ENCODE data around the gene OXSR1.

The OXSR1 gene

GRCh38 chr3:38266810-38267209, 101.5 kb downstream of the OXSR1 start:
- no peak for TF ChIP-seq REST (IDR thresholded peaks at IDR 0.05; ENCODE audit: insufficient read depth in 1 of 2, low read depth in 2 of 2, low read length in 2 of 2)
- TF ChIP-seq POLR2AphosphoS5 (IDR thresholded peaks at IDR 0.05; ENCODE audit: low read depth, low read length) = no peak
- TF ChIP-seq FOXP2 (optimal IDR thresholded peaks at IDR 0.05; ENCODE audit: borderline replicate concordance, extremely low read depth, extremely low read length, insufficient read depth) = no peak
- TF ChIP-seq SIN3A (IDR thresholded peaks at IDR 0.05; ENCODE audit: borderline replicate concordance, insufficient read depth, low read length) = no peak
- no peak for TF ChIP-seq TAF1 (IDR thresholded peaks at IDR 0.05; ENCODE audit: borderline replicate concordance, insufficient read depth, low read length)

- TF ChIP-seq TAF1 (IDR thresholded peaks at IDR 0.05; ENCODE audit: borderline replicate concordance, insufficient read depth, low read length) = no peak
- no peak for TF ChIP-seq SIN3A (IDR thresholded peaks at IDR 0.05; ENCODE audit: borderline replicate concordance, insufficient read depth, low read length)
- TF ChIP-seq FOXP2 (optimal IDR thresholded peaks at IDR 0.05; ENCODE audit: borderline replicate concordance, extremely low read depth, extremely low read length, insufficient read depth) = no peak
- TF ChIP-seq POLR2AphosphoS5 (IDR thresholded peaks at IDR 0.05; ENCODE audit: low read depth, low read length) = no peak
- TF ChIP-seq REST (IDR thresholded peaks at IDR 0.05; ENCODE audit: insufficient read depth in 1 of 2, low read depth in 2 of 2, low read length in 2 of 2) = no peak
Measured at GRCh38 chr3:38267662-38268061, 102.3 kb downstream of the OXSR1 start.

GRCh38 chr3:38268087-38268486, 102.8 kb downstream of the OXSR1 start:
- TF ChIP-seq POLR2AphosphoS5 (IDR thresholded peaks at IDR 0.05; ENCODE audit: low read depth, low read length) (no peak), REST (IDR thresholded peaks at IDR 0.05; ENCODE audit: insufficient read depth in 1 of 2, low read depth in 2 of 2, low read length in 2 of 2) (no peak), SIN3A (IDR thresholded peaks at IDR 0.05; ENCODE audit: borderline replicate concordance, insufficient read depth, low read length) (no peak), FOXP2 (optimal IDR thresholded peaks at IDR 0.05; ENCODE audit: borderline replicate concordance, extremely low read depth, extremely low read length, insufficient read depth) (no peak), TAF1 (IDR thresholded peaks at IDR 0.05; ENCODE audit: borderline replicate concordance, insufficient read depth, low read length) (no peak)

- TF ChIP-seq POLR2AphosphoS5 (IDR thresholded peaks at IDR 0.05; ENCODE audit: low read depth, low read length) = no peak
- no peak for TF ChIP-seq FOXP2 (optimal IDR thresholded peaks at IDR 0.05; ENCODE audit: borderline replicate concordance, extremely low read depth, extremely low read length, insufficient read depth)
- TF ChIP-seq SIN3A (IDR thresholded peaks at IDR 0.05; ENCODE audit: borderline replicate concordance, insufficient read depth, low read length) = no peak
- TF ChIP-seq TAF1 (IDR thresholded peaks at IDR 0.05; ENCODE audit: borderline replicate concordance, insufficient read depth, low read length) = no peak
- TF ChIP-seq REST (IDR thresholded peaks at IDR 0.05; ENCODE audit: insufficient read depth in 1 of 2, low read depth in 2 of 2, low read length in 2 of 2) = no peak
Measured at GRCh38 chr3:38268522-38268921, 103.2 kb downstream of the OXSR1 start.

- no peak for TF ChIP-seq POLR2AphosphoS5 (IDR thresholded peaks at IDR 0.05; ENCODE audit: low read depth, low read length)
- no peak for TF ChIP-seq SIN3A (IDR thresholded peaks at IDR 0.05; ENCODE audit: borderline replicate concordance, insufficient read depth, low read length)
- no peak for TF ChIP-seq FOXP2 (optimal IDR thresholded peaks at IDR 0.05; ENCODE audit: borderline replicate concordance, extremely low read depth, extremely low read length, insufficient read depth)
- no peak for TF ChIP-seq REST (IDR thresholded peaks at IDR 0.05; ENCODE audit: insufficient read depth in 1 of 2, low read depth in 2 of 2, low read length in 2 of 2)
- TF ChIP-seq TAF1 (IDR thresholded peaks at IDR 0.05; ENCODE audit: borderline replicate concordance, insufficient read depth, low read length) = no peak
Measured at GRCh38 chr3:38270606-38271005, 105.3 kb downstream of the OXSR1 start.
